Tibial nerve (tissue), 4 donors: ENCODE results near the gene TAF4.

Experiments used
- EP300 ChIP-seq, 2 donors: sonication (generic); formaldehyde crosslinking; IDR thresholded peaks; one replicate each; pipeline ENCODE4 v1.6.1; 2017; ENCODE audit warnings: antibody characterized with exemption in 2 of 2, mild to moderate bottlenecking in 1 of 2
- POLR2A ChIP-seq, 2 donors: fragments of 450-650 bp; IDR thresholded peaks; one replicate each; pipeline ENCODE4 v1.6.1; 2017; ENCODE audit warnings: antibody characterized with exemption in 2 of 2, mild to moderate bottlenecking in 2 of 2, moderate library complexity in 2 of 2
- TF ChIP-seq, protein P1 (sequence below), 5 experiments: fragments of 200-600 bp in 3 of 5; fragments of 450-650 bp in 2 of 5; sonication (generic) in 3 of 5; IDR thresholded peaks; one replicate each; pipeline ENCODE4 v1.5.1; 2016 to 2019; ENCODE audit warnings: antibody characterized with exemption in 5 of 5, mild to moderate bottlenecking in 3 of 5, moderate library complexity in 2 of 5

GRCh38 chr20:61958773-61959700 is 106.6 kb downstream of the TAF4 start:
- TF ChIP-seq, protein P1, sequence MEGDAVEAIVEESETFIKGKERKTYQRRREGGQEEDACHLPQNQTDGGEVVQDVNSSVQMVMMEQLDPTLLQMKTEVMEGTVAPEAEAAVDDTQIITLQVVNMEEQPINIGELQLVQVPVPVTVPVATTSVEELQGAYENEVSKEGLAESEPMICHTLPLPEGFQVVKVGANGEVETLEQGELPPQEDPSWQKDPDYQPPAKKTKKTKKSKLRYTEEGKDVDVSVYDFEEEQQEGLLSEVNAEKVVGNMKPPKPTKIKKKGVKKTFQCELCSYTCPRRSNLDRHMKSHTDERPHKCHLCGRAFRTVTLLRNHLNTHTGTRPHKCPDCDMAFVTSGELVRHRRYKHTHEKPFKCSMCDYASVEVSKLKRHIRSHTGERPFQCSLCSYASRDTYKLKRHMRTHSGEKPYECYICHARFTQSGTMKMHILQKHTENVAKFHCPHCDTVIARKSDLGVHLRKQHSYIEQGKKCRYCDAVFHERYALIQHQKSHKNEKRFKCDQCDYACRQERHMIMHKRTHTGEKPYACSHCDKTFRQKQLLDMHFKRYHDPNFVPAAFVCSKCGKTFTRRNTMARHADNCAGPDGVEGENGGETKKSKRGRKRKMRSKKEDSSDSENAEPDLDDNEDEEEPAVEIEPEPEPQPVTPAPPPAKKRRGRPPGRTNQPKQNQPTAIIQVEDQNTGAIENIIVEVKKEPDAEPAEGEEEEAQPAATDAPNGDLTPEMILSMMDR (IDR thresholded peaks at IDR 0.05) = no peak
- no peak for TF ChIP-seq EP300 (IDR thresholded peaks at IDR 0.05)
- no peak for TF ChIP-seq POLR2A (IDR thresholded peaks at IDR 0.05)
